WTC11 (cell line): ENCODE measurements around the gene SEMG2.

Experiments used
- ATF2 ChIP-seq: sonication (generic); formaldehyde crosslinking; IDR thresholded peaks from 2 replicates; pipeline ENCODE4 v1.8.1; 2022; ENCODE audit warnings: low read depth, missing genetic modification reagents, borderline replicate concordance
- CTCF ChIP-seq: fragments of 200-600 bp; IDR thresholded peaks from 2 replicates; pipeline ENCODE4 v1.8.0; 2022; ENCODE audit warnings: antibody characterized with exemption
- E2F4 ChIP-seq: sonication (generic); formaldehyde crosslinking; IDR thresholded peaks from 2 replicates; pipeline ENCODE4 v1.8.1; 2022; ENCODE audit warnings: low read depth, mild to moderate bottlenecking, moderate library complexity, missing genetic modification reagents, borderline replicate concordance
- TF ChIP-seq, protein P1 (sequence below): sonication (generic); formaldehyde crosslinking; IDR thresholded peaks from 2 replicates; pipeline ENCODE4 v1.8.1; 2023; ENCODE audit warnings: mild to moderate bottlenecking, missing genetic modification reagents, moderate library complexity

GRCh38 chr20:45248609-45249008 lies 27.4 kb downstream of the SEMG2 start:
- TF ChIP-seq E2F4 (CRISPR knock-in tag) = no peak
- TF ChIP-seq ATF2 (CRISPR knock-in tag) = no peak
- TF ChIP-seq, protein P1, sequence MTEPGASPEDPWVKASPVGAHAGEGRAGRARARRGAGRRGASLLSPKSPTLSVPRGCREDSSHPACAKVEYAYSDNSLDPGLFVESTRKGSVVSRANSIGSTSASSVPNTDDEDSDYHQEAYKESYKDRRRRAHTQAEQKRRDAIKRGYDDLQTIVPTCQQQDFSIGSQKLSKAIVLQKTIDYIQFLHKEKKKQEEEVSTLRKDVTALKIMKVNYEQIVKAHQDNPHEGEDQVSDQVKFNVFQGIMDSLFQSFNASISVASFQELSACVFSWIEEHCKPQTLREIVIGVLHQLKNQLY (CRISPR knock-in tag) = no peak
- no peak for TF ChIP-seq CTCF
